Measurements from ENCODE around the gene SIL1.
"Not testable (repeated sequence)": the region's sequence is repeated elsewhere in the genome, so short reads cannot be mapped to it uniquely, and the experiment has no call there.

The SIL1 gene

DNA sequence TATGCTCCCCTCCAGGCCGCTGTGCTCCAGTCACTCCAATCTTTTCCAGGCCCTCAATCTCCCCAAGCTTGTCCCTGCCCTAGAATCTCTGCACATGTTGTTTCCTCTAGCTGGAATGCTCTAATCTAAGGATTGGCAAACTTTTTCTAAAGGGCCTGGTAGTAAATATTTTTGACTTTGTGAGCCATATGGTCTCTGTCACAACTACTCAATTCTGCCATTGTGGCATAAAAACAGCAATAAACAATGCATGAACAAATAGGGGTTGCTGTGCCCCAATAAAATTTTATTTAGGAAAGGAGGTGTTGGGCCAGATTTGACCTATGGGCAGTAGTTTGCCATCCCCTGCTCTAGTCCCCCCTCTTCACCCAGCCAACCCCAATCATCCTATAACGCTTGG, 172.5 kb downstream of the SIL1 start:
- no peak for DNase-seq (ENCODE audit: low read depth in 2 of 2)

GRCh38 chr5:139023286-139023685, 174.9 kb downstream of the SIL1 start:
- no peak for DNase-seq (ENCODE audit: low read depth in 2 of 2)

DNA sequence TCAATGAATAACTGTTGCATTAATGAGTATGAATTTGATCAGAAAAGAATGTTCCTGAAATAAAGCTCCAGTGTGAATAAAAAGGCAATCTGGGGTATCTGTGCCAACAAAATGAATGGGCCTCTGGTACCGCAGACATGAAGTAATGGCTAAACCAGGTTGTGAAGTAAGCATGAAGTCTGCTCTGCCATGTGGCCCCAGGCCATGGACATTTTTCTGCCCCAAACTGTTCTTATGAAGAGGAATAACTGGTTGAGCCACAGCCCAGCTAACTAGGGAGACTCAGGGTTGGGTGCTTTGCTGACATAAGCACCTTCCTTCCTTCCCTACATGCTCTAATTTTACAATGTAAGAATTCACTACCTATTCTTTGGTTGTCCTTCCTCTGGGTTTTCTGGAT, 175.6 kb downstream of the SIL1 start:
- DNase-seq (ENCODE audit: low read depth in 2 of 2), result no peak

DNA sequence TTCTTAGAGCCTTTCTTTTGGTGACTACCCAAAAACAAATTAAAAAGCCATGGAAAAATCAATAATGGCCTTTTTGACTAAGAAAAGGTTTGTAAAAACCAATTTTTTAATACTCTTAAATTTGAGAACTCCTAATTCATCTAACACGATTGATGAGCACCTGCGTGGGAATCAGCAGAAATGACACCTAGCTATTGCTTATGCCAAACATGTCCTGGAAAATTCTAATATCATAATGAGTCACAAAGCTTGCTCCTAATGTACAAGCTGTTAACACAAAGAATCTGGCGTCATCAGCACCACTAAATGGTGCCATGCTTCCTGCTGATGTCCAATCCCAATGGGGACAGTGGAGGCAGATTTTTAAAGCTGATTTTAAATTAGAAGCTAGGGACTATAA, 176.8 kb downstream of the SIL1 start:
- DNase-seq (ENCODE audit: low read depth in 2 of 2), result no peak

- DNase-seq (ENCODE audit: low read depth in 2 of 2), result no peak
These were observed 178.3 kb downstream of the SIL1 start for GRCh38 chr5:139019880-139020279.

DNA sequence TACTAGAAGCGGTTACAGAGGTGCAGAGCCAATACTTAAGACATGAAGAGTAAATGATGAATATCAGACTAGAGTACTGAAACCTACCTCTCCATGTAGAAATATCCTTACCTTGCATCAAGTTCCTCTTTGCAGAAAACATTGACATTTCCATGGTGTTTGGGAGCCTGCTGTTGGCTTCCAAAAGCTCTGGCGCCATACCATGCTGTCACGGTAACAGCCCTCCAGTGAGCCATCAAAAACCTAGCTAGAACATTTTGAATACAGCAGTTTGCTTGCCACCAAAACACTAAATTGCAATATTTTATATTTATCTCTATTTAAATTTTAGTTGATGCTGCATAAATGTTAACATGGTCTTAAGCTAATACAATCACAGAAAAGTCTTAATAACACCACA, 179.0 kb downstream of the SIL1 start:
- DNase-seq (ENCODE audit: low read depth in 2 of 2), result no peak

GRCh38 chr5:139017624-139018023, 180.5 kb downstream of the SIL1 start:
- no peak for DNase-seq (ENCODE audit: low read depth in 2 of 2)

DNA sequence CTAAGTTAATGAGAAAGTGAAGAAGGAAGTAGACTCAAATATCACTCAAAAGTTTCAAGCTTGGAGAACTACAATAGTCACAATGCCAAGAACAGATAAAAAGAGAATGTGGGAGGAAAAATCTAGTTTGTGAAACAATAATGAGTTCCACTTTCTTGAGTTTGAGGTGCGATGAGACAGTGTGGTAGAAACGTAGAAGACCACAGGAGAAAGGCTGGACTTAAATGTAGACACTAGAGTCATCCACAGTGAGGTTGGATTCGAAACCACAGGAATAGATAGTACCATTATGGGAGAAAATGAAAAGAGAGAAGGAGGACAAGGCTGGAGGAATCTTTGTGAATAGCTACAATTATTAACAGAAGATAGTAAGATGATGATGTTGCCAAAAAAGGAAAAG, 182.0 kb downstream of the SIL1 start:
- no peak for DNase-seq (ENCODE audit: low read depth in 2 of 2)

DNA sequence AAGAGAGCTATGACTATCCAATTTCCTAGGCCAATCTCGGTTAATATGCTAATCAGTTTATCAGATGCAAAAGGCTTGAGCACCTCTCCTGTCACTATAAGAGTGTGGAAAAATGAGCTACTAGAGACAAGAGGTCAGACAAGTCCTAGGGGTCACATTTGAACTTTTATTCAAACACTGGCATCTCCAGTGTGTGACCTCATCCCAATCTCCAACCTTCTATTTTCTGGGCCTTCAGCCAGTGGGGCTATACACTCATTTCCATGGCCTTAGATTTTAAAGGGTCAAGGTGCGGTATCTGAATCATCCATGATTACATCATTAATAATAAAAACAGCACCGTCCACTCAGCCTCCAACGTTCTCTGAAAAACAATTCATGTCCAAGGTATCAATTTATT, 183.4 kb downstream of the SIL1 start:
- no peak for DNase-seq (ENCODE audit: low read depth in 2 of 2)

DNA sequence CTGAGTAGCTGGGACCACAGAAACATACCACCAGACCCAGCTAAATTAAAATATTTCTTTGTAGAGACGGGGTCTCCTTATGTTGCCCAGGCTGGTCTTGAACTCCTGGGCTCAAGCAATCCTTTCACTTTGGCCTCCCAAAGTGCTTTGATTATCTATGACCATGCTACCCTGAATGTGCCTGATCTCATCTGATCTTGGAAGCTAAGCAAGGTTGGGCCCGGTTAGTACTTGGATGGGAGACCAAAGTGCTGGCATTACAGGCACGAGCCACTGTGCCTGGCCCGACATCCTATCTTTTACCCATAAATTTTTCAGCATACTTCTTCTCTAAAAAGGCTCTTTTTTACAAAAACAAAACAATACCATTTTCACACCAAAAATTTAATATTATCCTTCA, 186.0 kb downstream of the SIL1 start:
- DNase-seq (ENCODE audit: low read depth in 2 of 2), result no peak

DNA sequence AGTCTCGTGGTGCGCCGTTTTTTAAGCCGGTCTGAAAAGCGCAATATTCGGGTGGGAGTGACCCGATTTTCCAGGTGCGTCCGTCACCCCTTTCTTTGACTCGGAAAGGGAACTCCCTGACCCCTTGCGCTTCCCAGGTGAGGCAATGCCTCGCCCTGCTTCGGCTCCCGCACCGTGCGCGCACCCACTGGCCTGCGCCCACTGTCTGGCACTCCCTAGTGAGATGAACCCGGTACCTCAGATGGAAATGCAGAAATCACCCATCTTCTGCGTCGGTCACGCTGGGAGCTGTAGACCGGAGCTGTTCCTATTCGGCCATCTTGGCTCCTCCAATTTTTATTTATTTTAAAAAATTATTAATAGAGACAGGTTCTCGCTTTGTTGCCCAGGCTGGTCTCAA, 187.0 kb downstream of the SIL1 start:
- DNase-seq (ENCODE audit: low read depth in 2 of 2), result not testable (repeated sequence)

- DNase-seq (ENCODE audit: low read depth in 2 of 2), result no peak
These were observed 193.5 kb downstream of the SIL1 start for GRCh38 chr5:139004374-139005307.

DNA sequence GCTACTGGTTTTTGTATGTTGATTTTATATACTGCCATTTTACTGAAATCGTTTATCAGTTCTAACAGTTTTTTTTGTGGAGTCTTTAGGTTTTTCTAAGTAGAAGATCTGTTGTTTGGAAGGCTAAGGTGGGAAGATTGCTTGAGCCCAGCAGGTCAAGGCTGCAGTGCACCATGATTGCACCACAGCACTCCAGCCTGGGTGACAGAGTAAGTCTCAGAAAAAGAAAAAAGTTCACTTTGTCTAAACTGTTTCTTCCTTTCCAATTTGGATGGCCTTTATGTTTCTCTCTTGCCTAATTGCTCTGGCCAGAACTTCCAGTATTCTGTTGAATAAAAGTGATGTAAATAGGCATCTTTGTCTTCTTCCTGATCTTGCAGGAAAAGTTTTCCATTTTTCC, 198.5 kb downstream of the SIL1 start:
- no peak for DNase-seq (ENCODE audit: low read depth in 2 of 2)

DNA sequence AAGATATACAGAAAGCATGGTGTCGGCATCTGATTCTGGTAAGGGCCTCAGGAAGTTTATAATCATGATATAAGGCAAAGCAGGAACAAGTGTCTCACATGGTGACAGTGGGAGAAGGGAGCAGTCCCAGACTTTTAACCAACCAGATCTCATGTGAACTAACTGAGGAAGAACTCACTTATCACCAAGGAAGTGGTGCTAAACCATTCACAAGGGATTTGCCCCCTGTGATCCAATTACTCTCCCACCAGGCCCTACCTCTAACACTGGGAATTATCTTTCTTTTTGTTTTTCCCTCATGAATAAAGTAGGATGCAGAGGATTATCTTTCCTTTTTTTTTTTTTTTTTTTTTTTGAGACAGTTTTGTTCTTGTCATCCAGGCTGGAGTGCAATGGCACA, 199.6 kb downstream of the SIL1 start:
- DNase-seq (ENCODE audit: low read depth in 2 of 2), result no peak

DNA sequence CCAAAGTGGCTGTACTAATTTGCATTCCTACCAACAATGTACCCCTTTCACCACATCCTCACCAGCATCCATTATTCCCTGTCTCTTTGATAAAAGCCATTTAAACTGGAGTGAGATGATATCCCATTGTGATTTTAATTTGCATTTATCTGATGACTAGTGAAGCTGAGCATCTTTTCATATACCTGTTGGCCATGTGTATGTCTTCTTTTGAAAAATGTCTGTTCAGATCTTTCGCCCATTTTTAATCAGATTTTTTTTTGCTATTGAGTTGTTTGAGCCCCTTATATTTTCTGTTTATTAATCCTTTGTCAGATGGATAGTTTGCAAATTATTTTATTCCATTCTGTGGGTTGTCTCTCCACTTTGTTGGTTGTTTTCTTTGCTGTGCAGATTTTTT, 202.0 kb downstream of the SIL1 start:
- no peak for DNase-seq (ENCODE audit: low read depth in 2 of 2)

- no peak for DNase-seq (ENCODE audit: low read depth in 2 of 2)
These were observed 207.1 kb downstream of the SIL1 start for GRCh38 chr5:138990986-138991590.

DNA sequence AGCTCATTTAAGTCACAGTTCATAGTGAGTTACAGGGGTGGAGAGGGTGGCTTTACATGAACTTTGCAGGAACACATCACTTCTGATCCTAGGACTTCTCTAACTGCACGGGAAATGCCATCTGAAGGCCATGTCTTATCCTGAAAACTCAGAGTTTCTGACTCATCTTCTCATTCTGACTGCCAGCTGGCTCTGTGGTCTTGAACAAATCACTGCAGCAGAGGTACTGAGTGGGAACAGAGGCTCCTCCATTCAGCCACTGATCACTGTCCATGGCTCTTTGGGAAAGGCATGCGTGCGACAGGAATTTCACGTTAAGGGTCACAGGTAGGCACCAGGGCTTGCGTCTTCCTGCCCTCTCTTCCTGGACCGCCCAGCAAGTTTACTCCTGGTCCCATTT, 208.4 kb downstream of the SIL1 start:
- DNase-seq (ENCODE audit: low read depth in 2 of 2), result no peak

DNA sequence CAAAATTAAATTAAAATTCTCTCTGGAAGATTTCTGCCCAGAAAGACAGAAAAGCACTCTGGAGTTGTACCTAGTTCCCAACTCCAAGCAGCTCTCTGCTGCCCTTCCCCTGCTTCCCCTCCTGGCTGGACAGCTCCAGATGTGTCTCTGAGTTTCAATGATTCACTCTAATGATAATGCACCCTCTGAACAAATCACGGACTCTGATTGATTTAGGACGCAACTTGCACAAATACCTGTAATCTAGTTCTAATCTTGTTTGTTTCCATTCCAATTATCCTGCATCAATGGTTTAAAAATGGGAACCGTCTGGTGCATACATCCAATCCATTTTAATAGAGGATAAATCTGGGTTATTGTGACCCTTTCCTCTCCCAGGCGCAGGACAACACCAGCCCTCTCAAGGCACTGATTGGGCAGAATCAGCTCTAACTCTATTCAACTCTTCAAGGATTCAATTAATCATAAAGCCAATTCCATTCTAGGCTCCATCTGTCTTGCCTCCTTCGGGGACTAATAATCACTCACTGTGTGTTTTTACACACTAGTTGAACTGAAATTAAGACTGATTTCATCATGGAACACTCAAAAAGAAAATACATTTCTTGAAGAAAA, 211.9 kb downstream of the SIL1 start:
- no peak for DNase-seq (ENCODE audit: low read depth in 2 of 2)

- DNase-seq (ENCODE audit: low read depth in 2 of 2), result no peak
These were observed 212.5 kb downstream of the SIL1 start for GRCh38 chr5:138985683-138986082.

GRCh38 chr5:138985256-138985655, 212.9 kb downstream of the SIL1 start:
- no peak for DNase-seq (ENCODE audit: low read depth in 2 of 2)

- no peak for DNase-seq (ENCODE audit: low read depth in 2 of 2)
These were observed 214.2 kb downstream of the SIL1 start for GRCh38 chr5:138983984-138984383.

DNA sequence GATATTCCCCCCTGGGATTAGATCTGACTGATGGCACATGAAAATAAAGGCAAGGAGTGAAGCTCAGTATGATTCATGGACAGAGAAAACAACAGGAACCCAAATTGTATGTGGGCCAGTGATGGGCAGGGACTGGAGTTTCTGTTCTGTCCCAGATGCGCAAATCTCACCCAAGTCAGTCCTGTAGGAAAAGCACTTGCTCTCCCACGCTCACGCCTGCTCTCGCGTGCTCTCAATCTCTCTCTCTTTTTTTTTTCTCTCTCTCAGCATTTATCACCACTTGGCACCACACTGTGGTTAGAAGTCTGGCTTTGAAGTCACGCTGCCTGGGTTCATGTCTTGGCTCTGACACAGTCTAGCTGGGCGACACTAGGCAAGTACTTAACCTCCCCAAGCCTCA, 216.6 kb downstream of the SIL1 start:
- no peak for DNase-seq (ENCODE audit: low read depth in 2 of 2)

DNA sequence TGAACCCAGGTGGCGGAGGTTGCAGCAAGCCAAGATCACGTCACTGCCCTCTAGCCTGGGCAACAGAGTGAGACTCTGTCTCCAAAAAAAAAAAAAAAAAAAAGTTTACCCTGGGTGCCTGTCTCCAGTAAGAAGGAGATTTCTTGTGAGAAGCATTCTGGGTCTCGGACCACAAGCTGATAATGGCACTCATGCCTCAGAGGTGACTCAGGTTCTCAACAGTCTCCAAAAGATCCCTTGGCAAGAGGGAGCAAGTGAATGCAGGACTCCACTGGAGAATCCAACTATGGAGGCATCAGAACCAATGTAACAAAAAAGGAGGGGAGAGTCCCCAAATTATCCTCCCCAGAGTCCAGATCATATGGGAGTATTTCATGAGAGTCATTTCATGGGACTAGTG, 217.0 kb downstream of the SIL1 start:
- no peak for DNase-seq (ENCODE audit: low read depth in 2 of 2)
